T-cell (primary cell): ENCODE data around the gene MINK1. TPM values are rescaled to one million over a fixed set of nuclear protein-coding genes. Genes with fewer than 3 reads are reported as not detected.
A peak's percentile ranks its signal among the peaks of the same experiment; 100 is the strongest.

ENCODE experiments used
- ATAC-seq, 4 experiments: fragments of 200-7000 bp in 3 of 4; fragments of 150-1000 bp in 1 of 4; cut with Tn5 transposase; replicated peaks in 1 of 4; 1 replicate in 3 of 4; 2 replicates in 1 of 4; pipeline ENCODE4 v1.10.0; 2021; ENCODE audit warnings: moderate library complexity in 3 of 4, mild to moderate bottlenecking in 2 of 4, moderate number of reproducible peaks in 1 of 4
- CTCF ChIA-PET, 2 donors: fragments of 300-600 bp; sonication (Branson Sonifier 250); formaldehyde crosslinking; loops; one replicate each; lab custom pipeline; 2022; ENCODE audit warnings: antibody characterized with exemption in 2 of 2; lab: Charles Lee
- POLR2A ChIA-PET, 2 donors: fragments of 300-600 bp; sonication (Branson Sonifier 250); formaldehyde crosslinking; loops; one replicate each; lab custom pipeline; 2022; ENCODE audit warnings: antibody characterized with exemption in 2 of 2; lab: Charles Lee
- DNase-seq, 35 experiments: peaks; one replicate each; pipeline versions ENCODE4 v3.0.0 to v3.0.0-alpha.2; 2013 to 2023
- H3K27ac ChIP-seq: one replicate; pipeline ENCODE4 v1.5.1; 2013; ENCODE audit warnings: low read length
- H3K27me3 ChIP-seq, 2 experiments: replicated peaks in 1 of 2; 1 replicate in 1 of 2; 2 replicates in 1 of 2; pipeline versions ENCODE4 v1.6.1 to v1.7.0; 2013; ENCODE audit warnings: low read length in 1 of 2, mixed read lengths in 1 of 2; ENCODE audit not compliant: control insufficient read depth in 2 of 2, insufficient read depth in 2 of 2; ENCODE audit errors: extremely low read depth in 1 of 2
- H3K36me3 ChIP-seq, 2 donors: 1 replicate in 1 of 2; 2 replicates in 1 of 2; pipeline versions ENCODE4 v1.6.1 to v1.7.0; 2013; ENCODE audit warnings: low read length in 1 of 2; ENCODE audit not compliant: control insufficient read depth in 2 of 2, insufficient read depth in 1 of 2; ENCODE audit errors: extremely low read depth in 1 of 2
- H3K4me1 ChIP-seq, 2 experiments: 1 replicate in 1 of 2; 2 replicates in 1 of 2; pipeline versions ENCODE4 v1.6.1 to v1.7.0; 2013; ENCODE audit warnings: low read length in 2 of 2, mixed read lengths in 1 of 2; ENCODE audit not compliant: insufficient read depth in 2 of 2, control insufficient read depth in 1 of 2; ENCODE audit errors: extremely low read depth in 1 of 2
- H3K4me3 ChIP-seq, 2 donors: 1 replicate in 1 of 2; 2 replicates in 1 of 2; pipeline versions ENCODE4 v1.5.1 to v1.7.0; 2013; ENCODE audit warnings: mild to moderate bottlenecking in 2 of 2, low read length in 1 of 2, moderate library complexity in 1 of 2; ENCODE audit not compliant: control insufficient read depth in 1 of 2; ENCODE audit errors: extremely low read depth in 1 of 2
- H3K9me3 ChIP-seq: 2 replicates; pipeline ENCODE4 v1.7.0; 2013
- H3K27ac Mint-ChIP-seq, 2 donors: one replicate each; pipeline ENCODE4 v1.8.0; 2020 to 2021; ENCODE audit warnings: mild to moderate bottlenecking in 2 of 2, mixed read lengths in 2 of 2
- H3K27me3 Mint-ChIP-seq, 2 donors: one replicate each; pipeline ENCODE4 v1.8.0; 2021 to 2022; ENCODE audit warnings: mixed read lengths in 2 of 2
- H3K36me3 Mint-ChIP-seq: one replicate; pipeline ENCODE4 v1.8.0; 2021; ENCODE audit warnings: mixed read lengths
- H3K4me1 Mint-ChIP-seq, 3 donors: one replicate each; pipeline ENCODE4 v1.8.0; 2020 to 2022; ENCODE audit warnings: mixed read lengths in 3 of 3, mild to moderate bottlenecking in 1 of 3
- H3K4me3 Mint-ChIP-seq, 3 donors: one replicate each; pipeline ENCODE4 v1.8.0; 2020 to 2022; ENCODE audit warnings: mild to moderate bottlenecking in 3 of 3, mixed read lengths in 3 of 3, moderate library complexity in 3 of 3
- H3K9me3 Mint-ChIP-seq, 3 donors: one replicate each; pipeline ENCODE4 v1.8.0; 2020 to 2022; ENCODE audit warnings: mixed read lengths in 3 of 3
- WGBS: methylation state at CpG from one replicate; pipeline ENCODE4 v1.1.5; 2013; ENCODE audit warnings: missing lambda C conversion rate; ENCODE audit not compliant: insufficient coverage; 5-methylcytosine and 5-hydroxymethylcytosine counted together
- total RNA-seq, 35 experiments: library from RNA in 6 of 35; stranded (reverse) in 6 of 35; fragments of 120-200 nt in 1 of 35; gene quantifications; one replicate each; pipeline versions ENCODE4 v1.2.1 to v1.2.4 and lab custom pipeline; 2013 to 2026

MINK1 gene
- total RNA-seq, 5 donors from 2014 or later (not counting 1 experiment from before 2014, with no cell fraction given), result 156 to 189 (median 164) TPM

GRCh38 chr17:4807605-4808377 is 25.3 kb upstream of the MINK1 start:
- DNase-seq, result no peak
- peak overlapping the region in 1 of 2 donors; percentile 57 for H3K4me3 ChIP-seq
- H3K36me3 Mint-ChIP-seq, result peaks cover 15% of the 10 kb centered on the region
- H3K27ac Mint-ChIP-seq, result no peak overlapping the region
- peaks cover 0 to 13% of the 10 kb centered on the region in 2 donors for H3K36me3 ChIP-seq
- H3K27me3 Mint-ChIP-seq, result no peaks in the 10 kb centered on the region
- POLR2A ChIA-PET, result no interaction called here
- H3K4me1 Mint-ChIP-seq, result peaks cover 0 to 22% (median 12%) of the 10 kb centered on the region in 3 donors
- H3K4me1 ChIP-seq, result peaks cover 3 to 17% of the 10 kb centered on the region in 2 experiments
- H3K9me3 Mint-ChIP-seq, result no peaks in the 10 kb centered on the region
- H3K4me3 Mint-ChIP-seq, result peak overlapping the region; percentile 70 to 79 (median 73)
- WGBS, result 45% methylated on average over 17 of the region's 32 CpGs
- no peak for ATAC-seq
- no peak overlapping the region for H3K27ac ChIP-seq
- H3K27me3 ChIP-seq, result no peaks in the 10 kb centered on the region
- no peaks in the 10 kb centered on the region for H3K9me3 ChIP-seq
- CTCF ChIA-PET, result interaction anchor here in 1 of 2 donors (1.0 kb wide), 2 partner anchors 17 to 98 kb away, joined by 3 to 4 read pairs; partner anchors contain the start of gene ARRB2

GRCh38 chr17:4808378-4808767 is 24.8 kb upstream of the MINK1 start:
- peak overlapping the region in 1 of 2 donors; percentile 6 for H3K27ac Mint-ChIP-seq

GRCh38 chr17:4810696-4811290 is 22.3 kb upstream of the MINK1 start:
- Histone ChIP-seq H3K27me3 (peaks cover 0 to 4% of the 10 kb centered on the region in 2 experiments), H3K36me3 (peaks cover 3 to 13% of the 10 kb centered on the region in 2 donors), H3K27ac (no peak overlapping the region), H3K4me3 (no peak overlapping the region), H3K9me3 (no peaks in the 10 kb centered on the region), H3K4me1 (peaks cover 3 to 17% of the 10 kb centered on the region in 2 experiments)
- Mint-ChIP-seq H3K4me3 (no peak overlapping the region), H3K4me1 (peaks cover 0 to 20% (median 12%) of the 10 kb centered on the region in 3 donors), H3K27ac (no peak overlapping the region), H3K36me3 (peaks cover 23% of the 10 kb centered on the region), H3K9me3 (no peaks in the 10 kb centered on the region), H3K27me3 (no peaks in the 10 kb centered on the region)
- CTCF ChIA-PET, result no interaction called here
- ATAC-seq (no peak), DNase-seq (no peak)
- WGBS, result 66% methylated on average over 13 of the region's 13 CpGs
- POLR2A ChIA-PET, result no interaction called here

More at GRCh38 chr17:4808378-4808767, 24.8 kb upstream of the MINK1 start:
- Mint-ChIP-seq H3K4me3 (peak overlapping the region; percentile 70 to 79 (median 73)), H3K36me3 (peaks cover 15% of the 10 kb centered on the region), H3K27me3 (no peaks in the 10 kb centered on the region), H3K4me1 (peaks cover 0 to 22% (median 12%) of the 10 kb centered on the region in 3 donors), H3K9me3 (no peaks in the 10 kb centered on the region)
- H3K36me3 ChIP-seq, result peaks cover 0 to 13% of the 10 kb centered on the region in 2 donors
- no peak overlapping the region for H3K27ac ChIP-seq
- no peak overlapping the region for H3K4me3 ChIP-seq
- no peak for DNase-seq
- POLR2A ChIA-PET, result no interaction called here
- WGBS, result 78% methylated on average over 4 of the region's 6 CpGs
- CTCF ChIA-PET, result interaction anchor here in 1 of 2 donors (0.6 to 1.0 kb wide), 3 partner anchors 18 to 962 kb away, joined by 3 to 4 read pairs (median 4); partner anchors contain the start of genes ARRB2 and NCBP3
- no peaks in the 10 kb centered on the region for H3K9me3 ChIP-seq
- no peak for ATAC-seq
- no peaks in the 10 kb centered on the region for H3K27me3 ChIP-seq
- H3K4me1 ChIP-seq, result peaks cover 3 to 17% of the 10 kb centered on the region in 2 experiments

- peaks cover 23% of the 10 kb centered on the region for H3K36me3 Mint-ChIP-seq
- DNase-seq (no peak), ATAC-seq (no peak)
- peaks cover 0 to 15% (median 7%) of the 10 kb centered on the region in 3 donors for H3K4me1 Mint-ChIP-seq
- no peak overlapping the region for H3K4me3 Mint-ChIP-seq
- 95% methylated on average over 5 of the region's 12 CpGs for WGBS
- H3K27ac ChIP-seq, result no peak overlapping the region
- no peak overlapping the region for H3K4me3 ChIP-seq
- ChIA-PET CTCF (no interaction called here), POLR2A (no interaction called here)
- H3K27me3 ChIP-seq, result peaks cover 0 to 4% of the 10 kb centered on the region in 2 experiments
- H3K36me3 ChIP-seq, result peaks cover 4 to 13% of the 10 kb centered on the region in 2 donors
- no peak overlapping the region for H3K27ac Mint-ChIP-seq
- no peaks in the 10 kb centered on the region for H3K9me3 ChIP-seq
- H3K4me1 ChIP-seq, result peaks cover under 1 to 14% of the 10 kb centered on the region in 2 experiments
- no peaks in the 10 kb centered on the region for H3K27me3 Mint-ChIP-seq
- no peaks in the 10 kb centered on the region for H3K9me3 Mint-ChIP-seq
Observed at GRCh38 chr17:4811471-4811870, 21.7 kb upstream of the MINK1 start.

- Mint-ChIP-seq H3K4me3 (no peak overlapping the region), H3K27me3 (no peaks in the 10 kb centered on the region), H3K27ac (no peak overlapping the region), H3K36me3 (peaks cover 26% of the 10 kb centered on the region), H3K4me1 (peaks cover 0 to 12% (median 5%) of the 10 kb centered on the region in 3 donors), H3K9me3 (no peaks in the 10 kb centered on the region)
- no peak for ATAC-seq
- ChIA-PET CTCF (interaction anchor here in 1 of 2 donors (0.7 kb wide), 1 partner anchor 1117 kb away, joined by 5 read pairs; no protein-coding TSS in a partner anchor), POLR2A (no interaction called here)
- 100% methylated on average over 5 of the region's 7 CpGs for WGBS
- no peak for DNase-seq
- Histone ChIP-seq H3K4me3 (no peak overlapping the region), H3K27ac (no peak overlapping the region), H3K4me1 (peaks cover 0 to 8% of the 10 kb centered on the region in 2 experiments), H3K9me3 (no peaks in the 10 kb centered on the region), H3K36me3 (peaks cover 9 to 13% of the 10 kb centered on the region in 2 donors), H3K27me3 (peaks cover 0 to 4% of the 10 kb centered on the region in 2 experiments)
Observed at GRCh38 chr17:4812690-4813089, 20.4 kb upstream of the MINK1 start.

- no peak overlapping the region for H3K27ac ChIP-seq
- no peak overlapping the region for H3K4me3 ChIP-seq
- peaks cover 0 to 4% of the 10 kb centered on the region in 2 experiments for H3K27me3 ChIP-seq
- DNase-seq (no peak), ATAC-seq (no peak)
- no peaks in the 10 kb centered on the region for H3K27me3 Mint-ChIP-seq
- CTCF ChIA-PET, result no interaction called here
- no peaks in the 10 kb centered on the region for H3K9me3 Mint-ChIP-seq
- peaks cover 22% of the 10 kb centered on the region for H3K36me3 Mint-ChIP-seq
- POLR2A ChIA-PET, result no interaction called here
- H3K9me3 ChIP-seq, result no peaks in the 10 kb centered on the region
- H3K27ac Mint-ChIP-seq, result no peak overlapping the region
- H3K4me3 Mint-ChIP-seq, result no peak overlapping the region
- H3K4me1 Mint-ChIP-seq, result no peaks in the 10 kb centered on the region
- H3K4me1 ChIP-seq, result no peaks in the 10 kb centered on the region
- peaks cover 7 to 9% of the 10 kb centered on the region in 2 donors for H3K36me3 ChIP-seq
- whole genome bisulfite sequencing, result 91% methylated on average over 5 of the region's 7 CpGs
Observed at GRCh38 chr17:4815043-4815675, 18.0 kb upstream of the MINK1 start.
